Measurements from ENCODE around the gene AKNA. TPM values are rescaled to one million over a fixed set of nuclear protein-coding genes. Genes with fewer than 3 reads are reported as not detected.
"Not testable (repeated sequence)": the region's sequence is repeated elsewhere in the genome, so short reads cannot be mapped to it uniquely, and the experiment has no call there.

The AKNA gene
- total and polyA plus RNA-seq, 2 of the 8 experiments (the other 6 are each of a cell fraction or from before 2014, with no cell fraction given): 21.0 to 27.4 TPM

- H3K79me2 ChIP-seq (ENCODE audit: control insufficient read depth in 1 of 2, insufficient read depth in 2 of 2, low read length in 2 of 2); DNase-seq (ENCODE audit: low read depth in 1 of 2, low spot score in 2 of 2); H3K9ac ChIP-seq (replicated peaks in 1 of 4; ENCODE audit: extremely low read depth in 1 of 4, low read depth in 3 of 4, low read length in 3 of 4); CTCF ChIA-PET (ENCODE audit: partially characterized antibody); H3K79me1 ChIP-seq (ENCODE audit: low read depth, low read length); H4K20me1 ChIP-seq (replicated peaks in 1 of 2; ENCODE audit: control insufficient read depth in 1 of 2, insufficient read depth in 2 of 2, low read length in 2 of 2); H2BK15ac ChIP-seq (ENCODE audit: low read length); H2AK5ac ChIP-seq (ENCODE audit: low read depth, low read length); H4K8ac ChIP-seq (ENCODE audit: extremely low read depth, insufficient read depth, low read length); H2BK120ac ChIP-seq (replicated peaks; ENCODE audit: low read depth, low read length); H3K14ac ChIP-seq (ENCODE audit: insufficient read length); H3K4me2 ChIP-seq (ENCODE audit: insufficient read depth in 1 of 2, low read depth in 2 of 2, low read length in 2 of 2); H3K36me3 ChIP-seq (ENCODE audit: control insufficient read depth in 2 of 4, insufficient read depth in 4 of 4, low read length in 3 of 4); H3K23ac ChIP-seq (ENCODE audit: insufficient read length); H3K27me3 ChIP-seq (replicated peaks in 1 of 4; ENCODE audit: control insufficient read depth in 3 of 4, extremely low read depth in 1 of 4, insufficient read depth in 3 of 4, low read length in 3 of 4); H4K91ac ChIP-seq (replicated peaks; ENCODE audit: insufficient read length, low read length); H3K18ac ChIP-seq (ENCODE audit: extremely low read depth, low read length); H2BK5ac ChIP-seq (ENCODE audit: low read depth, low read length); H3K56ac ChIP-seq (replicated peaks; ENCODE audit: insufficient read length, low read depth, low read length); H3K23me2 ChIP-seq (ENCODE audit: low read depth, low read length); H3K4me1 ChIP-seq (replicated peaks in 1 of 4; ENCODE audit: control insufficient read depth in 3 of 4, insufficient read depth in 4 of 4, low read length in 3 of 4); POLR2A ChIA-PET (ENCODE audit: partially characterized antibody); H3K4ac ChIP-seq (replicated peaks; ENCODE audit: insufficient read length, low read depth, low read length); H3K27ac ChIP-seq (ENCODE audit: low read depth, low read length); H4K5ac ChIP-seq (ENCODE audit: insufficient read length, low read depth, low read length); H2AFZ ChIP-seq (ENCODE audit: low read length); H2BK20ac ChIP-seq (ENCODE audit: low read length); H2BK12ac ChIP-seq (ENCODE audit: low read depth, low read length); H3K4me3 ChIP-seq (ENCODE audit: extremely low read depth in 1 of 4, insufficient read depth in 2 of 4, low read depth in 3 of 4, low read length in 4 of 4); H3K9me3 ChIP-seq (ENCODE audit: insufficient read depth in 2 of 2, low read depth in 1 of 2, low read length in 1 of 2); FAIRE-seq: not testable (repeated sequence)
- WGBS, 2 experiments (ENCODE audit: extremely low coverage in 1 of 2, insufficient coverage in 1 of 2, insufficient read length in 1 of 2, insufficient replicate concordance in 2 of 2, low coverage in 1 of 2, low lambda C conversion rate in 2 of 2, missing lambda C conversion rate in 1 of 2): 96% methylated on average over 10 of the region's 12 CpGs; no CpG with 5 or more reads in 1 of the 2 experiments
These were observed 58.7 kb downstream of the AKNA start for GRCh38 chr9:114328937-114329624.

- H3K4ac ChIP-seq (replicated peaks; ENCODE audit: insufficient read length, low read depth, low read length); H4K20me1 ChIP-seq (replicated peaks in 1 of 2; ENCODE audit: control insufficient read depth in 1 of 2, insufficient read depth in 2 of 2, low read length in 2 of 2); FAIRE-seq; H4K8ac ChIP-seq (ENCODE audit: extremely low read depth, insufficient read depth, low read length); H3K4me3 ChIP-seq (ENCODE audit: extremely low read depth in 1 of 4, insufficient read depth in 2 of 4, low read depth in 3 of 4, low read length in 4 of 4); H3K4me2 ChIP-seq (ENCODE audit: insufficient read depth in 1 of 2, low read depth in 2 of 2, low read length in 2 of 2); H3K18ac ChIP-seq (ENCODE audit: extremely low read depth, low read length); H3K23ac ChIP-seq (ENCODE audit: insufficient read length); H2AK5ac ChIP-seq (ENCODE audit: low read depth, low read length); H2AFZ ChIP-seq (ENCODE audit: low read length); H2BK20ac ChIP-seq (ENCODE audit: low read length); H2BK5ac ChIP-seq (ENCODE audit: low read depth, low read length); DNase-seq (ENCODE audit: low read depth in 1 of 2, low spot score in 2 of 2); H3K23me2 ChIP-seq (ENCODE audit: low read depth, low read length); H3K9me3 ChIP-seq (ENCODE audit: insufficient read depth in 2 of 2, low read depth in 1 of 2, low read length in 1 of 2); H3K4me1 ChIP-seq (replicated peaks in 1 of 4; ENCODE audit: control insufficient read depth in 3 of 4, insufficient read depth in 4 of 4, low read length in 3 of 4); H3K56ac ChIP-seq (replicated peaks; ENCODE audit: insufficient read length, low read depth, low read length); H2BK120ac ChIP-seq (replicated peaks; ENCODE audit: low read depth, low read length); H3K27ac ChIP-seq (ENCODE audit: low read depth, low read length); H3K36me3 ChIP-seq (ENCODE audit: control insufficient read depth in 2 of 4, insufficient read depth in 4 of 4, low read length in 3 of 4); H3K79me2 ChIP-seq (ENCODE audit: control insufficient read depth in 1 of 2, insufficient read depth in 2 of 2, low read length in 2 of 2); H4K5ac ChIP-seq (ENCODE audit: insufficient read length, low read depth, low read length); H3K27me3 ChIP-seq (replicated peaks in 1 of 4; ENCODE audit: control insufficient read depth in 3 of 4, extremely low read depth in 1 of 4, insufficient read depth in 3 of 4, low read length in 3 of 4); CTCF ChIA-PET (ENCODE audit: partially characterized antibody); H3K14ac ChIP-seq (ENCODE audit: insufficient read length); H3K9ac ChIP-seq (replicated peaks in 1 of 4; ENCODE audit: extremely low read depth in 1 of 4, low read depth in 3 of 4, low read length in 3 of 4); H3K79me1 ChIP-seq (ENCODE audit: low read depth, low read length); H2BK12ac ChIP-seq (ENCODE audit: low read depth, low read length); H4K91ac ChIP-seq (replicated peaks; ENCODE audit: insufficient read length, low read length): not testable (repeated sequence)
- POLR2A ChIA-PET (ENCODE audit: partially characterized antibody): interaction anchor here (1.1 kb wide), 1 partner anchor 8 kb away, joined by 3 read pairs; no protein-coding TSS in a partner anchor
- WGBS, 2 experiments (ENCODE audit: extremely low coverage in 1 of 2, insufficient coverage in 1 of 2, insufficient read length in 1 of 2, insufficient replicate concordance in 2 of 2, low coverage in 1 of 2, low lambda C conversion rate in 2 of 2, missing lambda C conversion rate in 1 of 2): 93% methylated on average over 10 of the region's 10 CpGs; no CpG with 5 or more reads in 1 of the 2 experiments
- 0 out of 2 replicates have a peak overlapping the region, but pooled peaks have one; percentile 8 for H2BK15ac ChIP-seq (ENCODE audit: low read length)
These were observed 59.4 kb downstream of the AKNA start for GRCh38 chr9:114328357-114328820.
